Neural crest cell (in vitro differentiated cells): ENCODE results near the gene NACAD. TPM values are rescaled to one million over a fixed set of nuclear protein-coding genes. Genes with fewer than 3 reads are reported as not detected.
A peak's percentile ranks its signal among the peaks of the same experiment; 100 is the strongest.

Experiments used
- DNase-seq: peaks from one replicate; pipeline ENCODE4 v3.0.0; 2021; ENCODE audit warnings: low read depth, mixed read lengths, low spot score
- H3K27ac Mint-ChIP-seq: one replicate; pipeline ENCODE4 v1.8.0; 2021; ENCODE audit warnings: mild to moderate bottlenecking, mixed read lengths; ENCODE audit not compliant: unreplicated experiment
- H3K27me3 Mint-ChIP-seq: 2 replicates; pipeline ENCODE4 v1.8.0; 2021; ENCODE audit warnings: low read depth, mild to moderate bottlenecking, mixed read lengths
- H3K36me3 Mint-ChIP-seq: 2 replicates; pipeline ENCODE4 v1.8.0; 2021; ENCODE audit warnings: low read depth, mild to moderate bottlenecking, mixed read lengths
- H3K4me1 Mint-ChIP-seq: 2 replicates; pipeline ENCODE4 v1.8.0; 2021; ENCODE audit warnings: mixed read lengths
- H3K4me3 Mint-ChIP-seq: one replicate; pipeline ENCODE4 v1.8.0; 2021; ENCODE audit warnings: mild to moderate bottlenecking, mixed read lengths
- H3K9me3 Mint-ChIP-seq: 2 replicates; pipeline ENCODE4 v1.8.0; 2021; ENCODE audit warnings: mixed read lengths
- CTCF ChIP-seq: fragments of 200-600 bp; sonication (generic); conservative IDR thresholded peaks from 2 replicates; pipeline ENCODE4 v1.5.0; 2021; ENCODE audit warnings: antibody characterized with exemption, mild to moderate bottlenecking
- total RNA-seq: library from RNA; stranded (reverse); gene quantifications from 2 replicates; pipeline ENCODE4 v1.2.1, GENCODE V29; 2021

The NACAD gene
- total RNA-seq, 1 donor from 2014 or later, result 9.7 TPM

- H3K36me3 Mint-ChIP-seq, result no peaks in the 10 kb centered on the region
- H3K27me3 Mint-ChIP-seq, result peaks cover 31% of the 10 kb centered on the region
- TF ChIP-seq CTCF, result no peak
- H3K4me1 Mint-ChIP-seq, result peaks cover 11% of the 10 kb centered on the region
- no peak overlapping the region for H3K27ac Mint-ChIP-seq
- peak overlapping the region; percentile 81 for H3K4me3 Mint-ChIP-seq
- H3K9me3 Mint-ChIP-seq, result no peaks in the 10 kb centered on the region
- DNase-seq, result peak; percentile 69
These were observed 647 bp upstream of the NACAD start for GRCh38 chr7:45089341-45089891.

GRCh38 chr7:45088146-45088701, 545 bp downstream of the NACAD start:
- H3K27ac Mint-ChIP-seq, result no peak overlapping the region
- no peak for DNase-seq
- H3K4me3 Mint-ChIP-seq, result peak overlapping the region; percentile 44
- peaks cover 29% of the 10 kb centered on the region for H3K27me3 Mint-ChIP-seq
- peaks cover 14% of the 10 kb centered on the region for H3K4me1 Mint-ChIP-seq
- TF ChIP-seq CTCF, result no peak
- H3K9me3 Mint-ChIP-seq, result no peaks in the 10 kb centered on the region
- no peaks in the 10 kb centered on the region for H3K36me3 Mint-ChIP-seq

GRCh38 chr7:45087301-45088145, 1.2 kb downstream of the NACAD start:
- no peak for TF ChIP-seq CTCF
- Mint-ChIP-seq H3K36me3 (no peaks in the 10 kb centered on the region), H3K27me3 (peaks cover 24% of the 10 kb centered on the region), H3K4me1 (peaks cover 14% of the 10 kb centered on the region), H3K4me3 (peak overlapping the region; percentile 44), H3K27ac (no peak overlapping the region), H3K9me3 (no peaks in the 10 kb centered on the region)
- DNase-seq, result no peak

- Mint-ChIP-seq H3K27ac (no peak overlapping the region), H3K9me3 (no peaks in the 10 kb centered on the region), H3K36me3 (no peaks in the 10 kb centered on the region), H3K4me1 (peaks cover 14% of the 10 kb centered on the region), H3K4me3 (no peak overlapping the region), H3K27me3 (peaks cover 14% of the 10 kb centered on the region)
- no peak for DNase-seq
- no peak for TF ChIP-seq CTCF
These were observed 2.3 kb downstream of the NACAD start for GRCh38 chr7:45086331-45087065.

- no peak for TF ChIP-seq CTCF
These were observed 3.1 kb downstream of the NACAD start for GRCh38 chr7:45085619-45086200.

More at GRCh38 chr7:45085619-45086200, 3.1 kb downstream of the NACAD start:
- DNase-seq, result no peak
- peaks cover 12% of the 10 kb centered on the region for H3K27me3 Mint-ChIP-seq
- no peak overlapping the region for H3K4me3 Mint-ChIP-seq
- H3K9me3 Mint-ChIP-seq, result no peaks in the 10 kb centered on the region
- H3K4me1 Mint-ChIP-seq, result peaks cover 14% of the 10 kb centered on the region
- no peaks in the 10 kb centered on the region for H3K36me3 Mint-ChIP-seq
- H3K27ac Mint-ChIP-seq, result no peak overlapping the region
